GM18526 (cell line): ENCODE data around the gene UCMA.

Experiments used
- POLR2A ChIP-seq: IDR thresholded peaks from 3 replicates; pipeline ENCODE4 v1.6.1; 2011; ENCODE audit not compliant: insufficient read length; ENCODE audit errors: extremely low read depth

The UCMA gene

GRCh38 chr10:13238271-13239077 is 4.3 kb upstream of the UCMA start:
- TF ChIP-seq POLR2A = no peak

- no peak for TF ChIP-seq POLR2A
Measured at GRCh38 chr10:13236638-13237037, 2.5 kb upstream of the UCMA start.

GRCh38 chr10:13233358-13233757 is 816 bp downstream of the UCMA start:
- no peak for TF ChIP-seq POLR2A

- no peak for TF ChIP-seq POLR2A
Measured at GRCh38 chr10:13231808-13232207, 2.4 kb downstream of the UCMA start.

- no peak for TF ChIP-seq POLR2A
Measured at GRCh38 chr10:13231190-13231589, 3.0 kb downstream of the UCMA start.

- no peak for TF ChIP-seq POLR2A
Measured at GRCh38 chr10:13227031-13227430, 7.1 kb downstream of the UCMA start.

- no peak for TF ChIP-seq POLR2A
Measured at GRCh38 chr10:13225601-13226000, 8.6 kb downstream of the UCMA start.

GRCh38 chr10:13224210-13224995 is 9.8 kb downstream of the UCMA start:
- TF ChIP-seq POLR2A = no peak

- TF ChIP-seq POLR2A = no peak
Measured at GRCh38 chr10:13223241-13223640, 10.9 kb downstream of the UCMA start.

GRCh38 chr10:13222566-13222965 is 11.6 kb downstream of the UCMA start:
- TF ChIP-seq POLR2A = no peak

GRCh38 chr10:13222151-13222550 is 12.0 kb downstream of the UCMA start:
- no peak for TF ChIP-seq POLR2A

GRCh38 chr10:13221572-13221971 is 12.6 kb downstream of the UCMA start:
- TF ChIP-seq POLR2A = no peak

GRCh38 chr10:13219685-13220670 is 14.2 kb downstream of the UCMA start:
- no peak for TF ChIP-seq POLR2A

- no peak for TF ChIP-seq POLR2A
Measured at GRCh38 chr10:13218878-13219277, 15.3 kb downstream of the UCMA start.

- TF ChIP-seq POLR2A = no peak
Measured at GRCh38 chr10:13213163-13213562, 21.0 kb downstream of the UCMA start.

GRCh38 chr10:13206546-13207443 is 27.4 kb downstream of the UCMA start:
- TF ChIP-seq POLR2A = no peak
